Measurements from ENCODE around the gene EHMT1. TPM values are rescaled to one million over a fixed set of nuclear protein-coding genes. Genes with fewer than 3 reads are reported as not detected.

Gene EHMT1
- total and polyA plus RNA-seq, 2 experiments from 2014 or later = 162 to 177 TPM

- H4K20me1 ChIP-seq (replicated peaks; ENCODE audit: insufficient read depth) = peaks cover 18% of the 10 kb centered on the region
- Mint-ChIP-seq H3K36me3 (ENCODE audit: low read depth) (peaks cover 70% of the 10 kb centered on the region), H3K27me3 (ENCODE audit: insufficient read depth, low read depth, poor library complexity) (peaks cover 6% of the 10 kb centered on the region), H3K27ac (0 out of 2 replicates have a peak overlapping the region, but pooled peaks have one; percentile 63), H3K4me1 (peaks cover 8% of the 10 kb centered on the region; the same call in 2 of the 3 replicates), H3K9me3 (no peaks in the 10 kb centered on the region), H3K4me3 (no peak overlapping the region)
- DNase-seq (ENCODE audit: low spot score) = no peak
- no peak overlapping the region for H3K4me3 ChIP-seq
- no peaks in the 10 kb centered on the region; the same call in 1 of the 2 replicates for H3K36me3 ChIP-seq (ENCODE audit: insufficient read depth)
- peaks cover 42% of the 10 kb centered on the region for H3K79me2 ChIP-seq (replicated peaks; ENCODE audit: insufficient read depth)
- no peaks in the 10 kb centered on the region for H3K9me2 ChIP-seq (ENCODE audit: insufficient read depth)
- H3K27ac ChIP-seq (ENCODE audit: low read depth) = peak overlapping the region; percentile 26; the same call in 1 of the 2 replicates
- H3K4me2 ChIP-seq = no peak overlapping the region
- no peaks in the 10 kb centered on the region for H3F3A ChIP-seq (replicated peaks; ENCODE audit: low read depth)
- ATAC-seq = no peak
- H3K4me1 ChIP-seq (ENCODE audit: insufficient read depth) = no peaks in the 10 kb centered on the region
- H2AFZ ChIP-seq = no peak overlapping the region
- TF ChIP-seq NANOG (IDR thresholded peaks at IDR 0.05; ENCODE audit: borderline replicate concordance) = no peak
- no peak for TF ChIP-seq ZNF331 (CRISPR knock-in tag; IDR thresholded peaks at IDR 0.05; ENCODE audit: low read depth)
- no peak for TF ChIP-seq REST (IDR thresholded peaks at IDR 0.05; ENCODE audit: unreplicated experiment)
- TF ChIP-seq ETS1 (IDR thresholded peaks at IDR 0.05) = no peak
- no peak for TF ChIP-seq JUNB (IDR thresholded peaks at IDR 0.05; ENCODE audit: unreplicated experiment)
- TF ChIP-seq STAT1 (IDR thresholded peaks at IDR 0.05; ENCODE audit: unreplicated experiment) = no peak
- TF ChIP-seq CREB1 (CRISPR knock-in tag; IDR thresholded peaks at IDR 0.05; ENCODE audit: low read depth) = no peak
- no peak for TF ChIP-seq EZH2 (IDR thresholded peaks at IDR 0.05; ENCODE audit: low read depth, unreplicated experiment)
- no peak for TF ChIP-seq CTCF (conservative IDR thresholded peaks at IDR 0.05; ENCODE audit: low read depth in 2 of 2)
- TF ChIP-seq EZH2phosphoT487 (IDR thresholded peaks at IDR 0.05; ENCODE audit: unreplicated experiment) = no peak
- TF ChIP-seq ZNF462 (CRISPR knock-in tag; IDR thresholded peaks at IDR 0.05) = no peak
- TF ChIP-seq ZNF114 (CRISPR knock-in tag; IDR thresholded peaks at IDR 0.05) = no peak
- TF ChIP-seq POLR2AphosphoS5 (IDR thresholded peaks at IDR 0.05; ENCODE audit: low read depth) = no peak
- H3K27me3 ChIP-seq (ENCODE audit: insufficient read depth) = no peaks in the 10 kb centered on the region
Observed at GRCh38 chr9:137750007-137750406, 131.2 kb downstream of the EHMT1 start.
